ENCODE data around the gene MYO15B. TPM values are rescaled to one million over a fixed set of nuclear protein-coding genes. Genes with fewer than 3 reads are reported as not detected.
"Not testable (repeated sequence)": the region's sequence is repeated elsewhere in the genome, so short reads cannot be mapped to it uniquely, and the experiment has no call there.

MYO15B gene
- total and polyA plus RNA-seq, 2 experiments from 2014 or later: 21.3 to 101 TPM

- H3K4me3 ChIP-seq: no peak overlapping the region
- H3K27me3 ChIP-seq: no peaks in the 10 kb centered on the region
- no peaks in the 10 kb centered on the region for H3K36me3 ChIP-seq
Observed at GRCh38 chr17:75590849-75591721, 3.5 kb downstream of the MYO15B start.

GRCh38 chr17:75591722-75592302, 4.2 kb downstream of the MYO15B start:
- no peak for DNase-seq (ENCODE audit: low read depth in 1 of 2, low spot score in 1 of 2)
- no peaks in the 10 kb centered on the region for H3K9me3 ChIP-seq (ENCODE audit: low read depth)
- TF ChIP-seq CTCF (IDR thresholded peaks at IDR 0.05; ENCODE audit: low read depth, low read length): no peak
- H3K4me3 ChIP-seq: no peak overlapping the region
- H3K36me3 ChIP-seq: no peaks in the 10 kb centered on the region
- H3K27me3 ChIP-seq: no peaks in the 10 kb centered on the region
- H3K27ac ChIP-seq: no peak overlapping the region
- no peaks in the 10 kb centered on the region for H3K4me1 ChIP-seq (ENCODE audit: low read depth)

More at GRCh38 chr17:75590849-75591721, 3.5 kb downstream of the MYO15B start:
- Histone ChIP-seq H3K9me3 (ENCODE audit: low read depth) (no peaks in the 10 kb centered on the region), H3K4me1 (ENCODE audit: low read depth) (no peaks in the 10 kb centered on the region), H3K27ac (no peak overlapping the region)
- no peak for TF ChIP-seq CTCF (IDR thresholded peaks at IDR 0.05; ENCODE audit: low read depth, low read length)
- DNase-seq (ENCODE audit: low read depth in 1 of 2, low spot score in 1 of 2): no peak

- TF ChIP-seq CTCF (IDR thresholded peaks at IDR 0.05; ENCODE audit: low read depth, low read length): no peak
- Histone ChIP-seq H3K27me3 (no peaks in the 10 kb centered on the region), H3K36me3 (no peaks in the 10 kb centered on the region), H3K4me3 (no peak overlapping the region), H3K9me3 (ENCODE audit: low read depth) (no peaks in the 10 kb centered on the region), H3K4me1 (ENCODE audit: low read depth) (no peaks in the 10 kb centered on the region), H3K27ac (no peak overlapping the region)
- DNase-seq (ENCODE audit: low read depth in 1 of 2, low spot score in 1 of 2): no peak
Observed at GRCh38 chr17:75592348-75593020, 4.9 kb downstream of the MYO15B start.

- not testable (repeated sequence) for H3K36me3 ChIP-seq; H3K27ac ChIP-seq; H3K9me3 ChIP-seq (ENCODE audit: low read depth); H3K4me3 ChIP-seq; H3K27me3 ChIP-seq; H3K4me1 ChIP-seq (ENCODE audit: low read depth); DNase-seq (ENCODE audit: low read depth in 1 of 2, low spot score in 1 of 2)
Observed at GRCh38 chr17:75593430-75593829, 5.8 kb downstream of the MYO15B start.

GRCh38 chr17:75594499-75595283, 7.1 kb downstream of the MYO15B start:
- no peaks in the 10 kb centered on the region for H3K9me3 ChIP-seq (ENCODE audit: low read depth)
- H3K27ac ChIP-seq: no peak overlapping the region
- TF ChIP-seq CTCF (IDR thresholded peaks at IDR 0.05; ENCODE audit: low read depth, low read length): no peak
- H3K4me1 ChIP-seq (ENCODE audit: low read depth): no peaks in the 10 kb centered on the region
- no peaks in the 10 kb centered on the region for H3K27me3 ChIP-seq
- DNase-seq (ENCODE audit: low read depth in 1 of 2, low spot score in 1 of 2): no peak
- H3K36me3 ChIP-seq: no peaks in the 10 kb centered on the region
- no peak overlapping the region for H3K4me3 ChIP-seq
